ENCODE data around the gene MOB3A. TPM values are rescaled to one million over a fixed set of nuclear protein-coding genes. Genes with fewer than 3 reads are reported as not detected.
A peak's percentile ranks its signal among the peaks of the same experiment; 100 is the strongest.
"Not testable (repeated sequence)": the region's sequence is repeated elsewhere in the genome, so short reads cannot be mapped to it uniquely, and the experiment has no call there.

The MOB3A gene
- total RNA-seq, 2 donors from 2014 or later: 37.8 to 50.9 TPM

DNA sequence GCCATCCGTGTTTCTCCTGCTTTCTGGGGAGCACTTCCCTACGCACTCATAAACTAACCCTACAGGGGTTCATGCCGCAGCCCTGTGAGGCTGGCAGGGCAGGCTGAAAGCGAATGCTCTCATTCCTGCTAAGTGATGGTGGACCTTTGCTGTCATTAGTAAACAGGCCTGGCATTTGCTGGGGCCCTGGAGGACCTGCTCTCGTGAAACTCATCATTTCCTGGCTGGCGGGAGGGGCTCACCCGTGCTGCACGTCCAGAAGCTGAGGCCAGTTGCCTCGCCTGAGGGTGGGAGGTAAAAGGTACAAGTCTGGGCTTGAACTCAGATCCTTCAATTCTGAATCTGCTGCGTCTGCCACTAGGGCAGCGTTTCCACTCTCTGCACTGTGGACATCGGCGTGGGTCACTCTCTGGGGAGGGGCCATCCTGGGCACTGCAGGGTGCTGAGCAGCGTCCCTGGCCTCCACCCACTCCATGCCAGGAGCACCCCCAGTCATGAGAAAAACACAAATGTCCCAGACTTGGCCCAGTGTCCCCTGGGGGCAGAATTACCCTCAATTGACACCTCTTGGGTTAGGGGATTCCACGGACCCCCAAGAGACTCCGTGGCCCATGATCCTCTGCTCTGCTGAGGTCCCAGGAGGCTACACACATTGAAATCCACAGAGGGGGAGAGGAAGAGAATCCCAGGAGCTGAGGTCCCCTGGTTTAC, 7.0 kb downstream of the MOB3A start:
- Histone ChIP-seq H3K27ac (no peak overlapping the region), H3K27me3 (replicated peaks; ENCODE audit: insufficient read depth) (no peaks in the 10 kb centered on the region), H3K4me3 (no peak overlapping the region), H3K36me3 (peaks cover 4% of the 10 kb centered on the region), H3K4me1 (ENCODE audit: control insufficient read depth in 1 of 2, low read depth in 2 of 2) (peaks cover 30 to 64% of the 10 kb centered on the region in 2 donors), H3K9me3 (no peaks in the 10 kb centered on the region)
- no peak for DNase-seq (ENCODE audit: low spot score)
- ATAC-seq (ENCODE audit: insufficient number of reproducible peaks, low FRiP score, low read depth): no peak
- TF ChIP-seq, protein P1, sequence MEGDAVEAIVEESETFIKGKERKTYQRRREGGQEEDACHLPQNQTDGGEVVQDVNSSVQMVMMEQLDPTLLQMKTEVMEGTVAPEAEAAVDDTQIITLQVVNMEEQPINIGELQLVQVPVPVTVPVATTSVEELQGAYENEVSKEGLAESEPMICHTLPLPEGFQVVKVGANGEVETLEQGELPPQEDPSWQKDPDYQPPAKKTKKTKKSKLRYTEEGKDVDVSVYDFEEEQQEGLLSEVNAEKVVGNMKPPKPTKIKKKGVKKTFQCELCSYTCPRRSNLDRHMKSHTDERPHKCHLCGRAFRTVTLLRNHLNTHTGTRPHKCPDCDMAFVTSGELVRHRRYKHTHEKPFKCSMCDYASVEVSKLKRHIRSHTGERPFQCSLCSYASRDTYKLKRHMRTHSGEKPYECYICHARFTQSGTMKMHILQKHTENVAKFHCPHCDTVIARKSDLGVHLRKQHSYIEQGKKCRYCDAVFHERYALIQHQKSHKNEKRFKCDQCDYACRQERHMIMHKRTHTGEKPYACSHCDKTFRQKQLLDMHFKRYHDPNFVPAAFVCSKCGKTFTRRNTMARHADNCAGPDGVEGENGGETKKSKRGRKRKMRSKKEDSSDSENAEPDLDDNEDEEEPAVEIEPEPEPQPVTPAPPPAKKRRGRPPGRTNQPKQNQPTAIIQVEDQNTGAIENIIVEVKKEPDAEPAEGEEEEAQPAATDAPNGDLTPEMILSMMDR (IDR thresholded peaks at IDR 0.05): no peak

GRCh38 chr19:2087621-2088100, 8.5 kb downstream of the MOB3A start:
- Histone ChIP-seq H3K36me3 (peaks cover 11% of the 10 kb centered on the region), H3K9me3 (no peaks in the 10 kb centered on the region), H3K27me3 (replicated peaks; ENCODE audit: insufficient read depth) (no peaks in the 10 kb centered on the region), H3K4me3 (no peak overlapping the region), H3K4me1 (ENCODE audit: control insufficient read depth in 1 of 2, low read depth in 2 of 2) (peaks cover 22 to 49% of the 10 kb centered on the region in 2 donors), H3K27ac (no peak overlapping the region)
- no peak for ATAC-seq (ENCODE audit: insufficient number of reproducible peaks, low FRiP score, low read depth)
- TF ChIP-seq, protein P1 (IDR thresholded peaks at IDR 0.05): no peak
- no peak for DNase-seq (ENCODE audit: low spot score)

DNA sequence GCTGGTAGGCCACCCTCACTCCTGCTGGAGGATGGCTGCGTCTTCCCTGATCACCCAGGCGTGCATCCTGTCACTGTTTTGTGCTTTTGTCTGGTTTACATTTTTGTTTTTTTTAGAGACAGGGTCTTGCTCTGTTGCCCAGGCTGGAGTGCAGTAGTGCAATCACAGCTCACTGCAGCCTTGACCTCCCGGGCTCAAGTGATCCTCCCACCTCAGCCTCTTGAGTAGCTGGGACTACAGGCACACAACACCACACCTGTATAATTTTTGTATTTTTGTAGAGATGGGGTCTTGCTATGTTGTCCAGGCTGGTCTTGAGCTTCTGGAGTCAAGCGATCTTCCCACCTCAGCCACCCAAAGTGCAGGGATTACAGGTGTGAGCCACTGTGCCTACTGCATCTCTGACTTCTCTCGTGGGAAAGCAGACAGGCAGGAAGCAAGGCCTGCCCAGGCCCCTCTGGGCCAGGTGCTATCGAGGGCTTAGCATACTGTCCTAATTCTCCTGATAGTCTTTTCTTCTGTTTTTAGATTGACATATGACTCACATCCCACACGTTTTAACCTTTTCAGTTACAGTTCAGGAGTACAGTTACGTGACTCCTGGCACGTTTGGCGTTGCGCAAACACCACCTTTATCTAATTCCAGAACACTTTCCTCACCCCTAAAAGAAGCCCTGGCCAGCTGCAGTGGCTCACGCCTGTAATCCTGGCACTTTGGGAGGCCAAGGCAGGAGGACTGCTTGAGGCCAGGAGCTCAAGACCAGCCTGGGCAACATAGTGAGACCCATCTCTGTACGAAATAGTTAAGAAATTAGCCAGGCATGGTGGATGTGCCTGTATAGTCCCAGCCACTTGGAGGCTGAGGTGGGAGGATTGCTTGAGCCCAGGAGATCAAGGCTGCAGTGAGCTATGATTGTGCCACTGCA, 9.2 kb downstream of the MOB3A start:
- ATAC-seq (ENCODE audit: insufficient number of reproducible peaks, low FRiP score, low read depth); DNase-seq (ENCODE audit: low spot score); H3K9me3 ChIP-seq; H3K27ac ChIP-seq; H3K27me3 ChIP-seq (replicated peaks; ENCODE audit: insufficient read depth); H3K4me3 ChIP-seq: not testable (repeated sequence)
- peaks cover 22 to 42% of the 10 kb centered on the region in 2 donors for H3K4me1 ChIP-seq (ENCODE audit: control insufficient read depth in 1 of 2, low read depth in 2 of 2)
- H3K36me3 ChIP-seq: peaks cover 11% of the 10 kb centered on the region

DNA sequence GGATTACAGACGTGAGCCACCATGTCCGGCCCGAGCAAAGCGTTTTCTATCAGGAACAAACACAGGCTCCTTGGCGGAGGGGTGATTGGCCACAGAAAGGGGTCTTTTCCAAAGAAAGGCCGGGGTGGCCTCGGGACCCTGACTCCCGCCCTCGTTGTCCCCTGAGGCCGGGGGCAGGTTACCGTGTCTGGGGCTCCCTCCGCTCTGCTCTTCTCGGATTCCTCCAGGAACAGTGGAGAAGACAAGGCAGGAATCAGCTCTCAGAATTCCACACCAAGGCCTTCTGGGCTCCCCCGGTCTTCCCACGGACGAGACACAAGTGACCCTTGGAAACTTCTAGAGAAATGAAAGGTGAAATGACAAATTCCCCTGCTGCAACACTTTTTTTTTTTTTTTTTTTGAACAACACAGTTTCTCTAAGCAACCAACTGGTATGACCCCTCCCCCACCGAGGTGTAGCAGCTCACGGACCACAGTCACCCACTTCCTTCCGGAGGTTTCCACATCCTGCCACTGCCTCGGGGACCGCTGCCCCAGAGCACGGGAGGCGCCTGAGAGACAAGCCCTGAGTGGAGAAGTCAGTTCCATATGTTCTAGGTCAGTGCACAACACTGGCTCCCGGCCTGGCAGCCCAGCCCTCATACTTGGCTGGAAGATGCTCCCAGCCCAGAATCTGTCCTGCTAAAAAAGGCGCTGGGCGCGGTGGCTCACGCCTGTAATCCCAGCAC, 11.0 kb downstream of the MOB3A start:
- peak overlapping the region in 1 of 2 donors; percentile 41 for H3K27ac ChIP-seq
- no peak for ATAC-seq (ENCODE audit: insufficient number of reproducible peaks, low FRiP score, low read depth)
- H3K9me3 ChIP-seq: no peaks in the 10 kb centered on the region
- H3K4me1 ChIP-seq (ENCODE audit: control insufficient read depth in 1 of 2, low read depth in 2 of 2): peaks cover 5 to 25% of the 10 kb centered on the region in 2 donors
- DNase-seq (ENCODE audit: low spot score): no peak
- no peaks in the 10 kb centered on the region for H3K27me3 ChIP-seq (replicated peaks; ENCODE audit: insufficient read depth)
- peak overlapping the region; percentile 54 for H3K4me3 ChIP-seq
- TF ChIP-seq, protein P1 (IDR thresholded peaks at IDR 0.05): no peak
- peaks cover 11% of the 10 kb centered on the region for H3K36me3 ChIP-seq

GRCh38 chr19:2083174-2083854, 12.8 kb downstream of the MOB3A start:
- TF ChIP-seq, protein P1 (IDR thresholded peaks at IDR 0.05): no peak
- Histone ChIP-seq H3K27ac (no peak overlapping the region), H3K9me3 (no peaks in the 10 kb centered on the region), H3K4me1 (ENCODE audit: control insufficient read depth in 1 of 2, low read depth in 2 of 2) (peaks cover 3 to 12% of the 10 kb centered on the region in 2 donors), H3K4me3 (peak overlapping the region; percentile 54), H3K36me3 (peaks cover 27% of the 10 kb centered on the region), H3K27me3 (replicated peaks; ENCODE audit: insufficient read depth) (no peaks in the 10 kb centered on the region)
- DNase-seq (ENCODE audit: low spot score) (no peak), ATAC-seq (ENCODE audit: insufficient number of reproducible peaks, low FRiP score, low read depth) (no peak)
